ENCODE results near the gene XPO4. TPM values are rescaled to one million over a fixed set of nuclear protein-coding genes. Genes with fewer than 3 reads are reported as not detected.

XPO4 gene
- 13.7 and 14.6 TPM in 2 replicates for total RNA-seq

GRCh38 chr13:20902438-20903163 lies at the start of gene XPO4:
TSS of gene XPO4 (minus strand) at chr13:20902746. CDS start at chr13:20902738, 8 bp downstream.

DNA sequence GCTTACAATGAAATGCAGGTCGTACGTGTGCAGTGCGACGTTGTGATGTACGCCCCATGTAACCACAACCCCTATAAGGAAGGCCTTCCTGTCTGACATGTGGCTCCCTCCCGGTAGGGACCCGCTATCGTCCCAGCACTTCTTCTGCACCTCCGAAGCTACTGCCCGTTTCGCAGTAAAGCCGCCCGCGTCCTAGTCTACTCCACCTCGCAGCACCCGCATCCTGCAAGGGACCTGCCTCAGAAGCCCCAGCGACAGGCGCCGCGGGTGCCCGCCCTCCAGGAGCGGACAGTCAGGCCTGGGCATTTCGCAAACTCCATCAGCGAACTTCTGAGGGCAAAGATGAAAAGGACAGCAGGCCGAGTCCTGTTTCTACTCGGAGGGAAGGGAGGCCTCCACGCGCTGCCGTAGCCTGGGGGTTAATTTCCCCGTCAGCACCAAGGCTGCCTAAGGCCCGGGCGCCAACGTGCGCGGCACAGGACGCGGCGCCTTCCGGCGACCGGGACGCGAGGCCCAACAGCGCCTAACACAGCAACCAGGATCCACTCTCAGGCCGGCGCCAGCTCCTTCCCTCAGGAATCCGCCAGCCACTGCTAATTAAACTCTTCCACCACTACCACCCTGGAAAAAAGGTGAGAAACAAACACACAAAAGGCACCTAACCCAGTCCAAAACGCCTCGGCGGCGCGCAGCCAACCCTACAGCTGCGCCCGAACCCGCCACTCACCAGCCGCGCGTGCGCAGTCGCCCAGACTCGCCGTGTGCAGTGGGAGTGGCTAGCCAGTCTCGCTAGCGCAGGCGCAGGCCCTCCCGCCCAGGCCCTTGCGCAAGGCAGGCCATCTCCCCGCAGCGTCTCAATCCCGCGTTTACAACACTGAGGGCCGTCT lies 129.1 kb downstream of the XPO4 start, which contains the start of gene EEF1AKMT1:
TSS of gene EEF1AKMT1 (minus strand) at position 768 of the 887 bp plus-strand sequence. CDS start 16,363 bp downstream, outside the sequence.

Other genes starting within 250 kb of the XPO4 start
- 0.89 and 1.0 TPM in 2 replicates for gene IL17D, start 199.0 kb downstream of the XPO4 start, total RNA-seq
- 7.2 and 11.3 TPM in 2 replicates for gene EEF1AKMT1, start 128.8 kb downstream of the XPO4 start, total RNA-seq
- gene LATS2, start 158.8 kb upstream of the XPO4 start, total RNA-seq = 10.3 and 10.9 TPM in 2 replicates
- gene SAP18, start 237.4 kb upstream of the XPO4 start, total RNA-seq = 70.3 and 74.0 TPM in 2 replicates

All from bronchus fibroblast of lung (primary cell).